HepG2 (cell line): Measurements from ENCODE around the gene TMEM258. TPM values are rescaled to one million over a fixed set of nuclear protein-coding genes. Genes with fewer than 3 reads are reported as not detected.

Experiments
- GMEB1 ChIP-seq: sonication (generic); formaldehyde crosslinking; IDR thresholded peaks from 2 replicates; pipeline ENCODE4 v1.5.1; 2020; ENCODE audit warnings: missing genetic modification reagents, mild to moderate bottlenecking, borderline replicate concordance
- IRF9 ChIP-seq: sonication (generic); formaldehyde crosslinking; IDR thresholded peaks from 2 replicates; pipeline ENCODE4 v1.8.0; 2022; ENCODE audit warnings: missing genetic modification reagents, mild to moderate bottlenecking, borderline replicate concordance
- MAFK ChIP-seq, 2 experiments: IDR thresholded peaks in 1 of 2; conservative IDR thresholded peaks in 1 of 2; 2 replicates each; pipeline ENCODE4 v1.6.1; 2011; ENCODE audit warnings: improper control_type of control experiment in 2 of 2, low read length in 2 of 2
- MYPOP ChIP-seq: sonication (generic); formaldehyde crosslinking; IDR thresholded peaks from 2 replicates; pipeline ENCODE4 v1.8.1; 2023; ENCODE audit warnings: mild to moderate bottlenecking, moderate library complexity, missing genetic modification reagents
- TARDBP ChIP-seq: sonication (generic); formaldehyde crosslinking; IDR thresholded peaks from 2 replicates; pipeline ENCODE4 v1.8.0; 2022; ENCODE audit warnings: mild to moderate bottlenecking, missing genetic modification reagents
- TGIF2 ChIP-seq: IDR thresholded peaks from 2 replicates; pipeline ENCODE4 v1.6.1; 2016; ENCODE audit warnings: control low read depth, missing compliant biosample characterization
- TMF1 ChIP-seq: sonication (generic); formaldehyde crosslinking; IDR thresholded peaks from 2 replicates; pipeline ENCODE4 v1.8.1; 2022; ENCODE audit warnings: low read depth, missing genetic modification reagents
- TRAFD1 ChIP-seq: sonication (generic); formaldehyde crosslinking; IDR thresholded peaks from 2 replicates; pipeline ENCODE4 v1.5.1; 2020; ENCODE audit warnings: missing genetic modification reagents, mild to moderate bottlenecking, borderline replicate concordance
- ZBTB2 ChIP-seq: sonication (generic); formaldehyde crosslinking; IDR thresholded peaks from 2 replicates; pipeline ENCODE4 v1.8.0; 2022; ENCODE audit warnings: low read depth, missing genetic modification reagents
- ZNF256 ChIP-seq: sonication (generic); formaldehyde crosslinking; conservative IDR thresholded peaks from 2 replicates; pipeline ENCODE4 v1.4.0; 2020; ENCODE audit warnings: missing genetic modification reagents
- ZNF430 ChIP-seq: sonication (generic); formaldehyde crosslinking; IDR thresholded peaks from 2 replicates; pipeline ENCODE4 v1.9.0; 2021; ENCODE audit warnings: mild to moderate bottlenecking, missing genetic modification reagents
- ZNF687 ChIP-seq: sonication (generic); formaldehyde crosslinking; IDR thresholded peaks from 2 replicates; pipeline ENCODE4 v1.5.1; 2020; ENCODE audit warnings: mild to moderate bottlenecking, missing genetic modification reagents, moderate library complexity
- ZNF740 ChIP-seq: sonication (generic); formaldehyde crosslinking; IDR thresholded peaks from 2 replicates; pipeline ENCODE4 v1.4.0; 2020; ENCODE audit warnings: missing genetic modification reagents
- ZNF75D ChIP-seq: sonication (generic); formaldehyde crosslinking; IDR thresholded peaks from 2 replicates; pipeline ENCODE4 v1.8.1; 2023; ENCODE audit warnings: missing genetic modification reagents, mild to moderate bottlenecking, borderline replicate concordance
- ZSCAN20 ChIP-seq: sonication (generic); formaldehyde crosslinking; IDR thresholded peaks from 2 replicates; pipeline ENCODE4 v1.4.0; 2020; ENCODE audit warnings: missing genetic modification reagents, mild to moderate bottlenecking, borderline replicate concordance
- polyA plus RNA-seq, 8 experiments: library from polyadenylated mRNA; depleted of rRNA in 3 of 8; stranded (reverse) in 7 of 8; unstranded in 1 of 8; fragments of >200 nt; fragmentation: Illumina TruSeq in 4 of 8; extraction: Trizol in 4 of 8; gene quantifications; 2 replicates each; pipeline versions ENCODE4 v1.2.1 to v1.2.3, GENCODE V29; 2011 to 2016; ENCODE audit warnings: low read depth in 4 of 8, missing spikeins in 1 of 8, mixed read lengths in 1 of 8; ENCODE audit not compliant: insufficient read depth in 1 of 8
- total RNA-seq, 5 experiments: library from RNA; depleted of rRNA; stranded (reverse); fragments of >200 nt; fragmentation: Illumina TruSeq; extraction: Trizol; gene quantifications; 2 replicates each; pipeline ENCODE4 v1.2.3, GENCODE V29; 2016; ENCODE audit warnings: low read depth in 1 of 5

The TMEM258 gene
- total and polyA plus RNA-seq, 2 of the 13 experiments (the other 11 are each of a cell fraction or from before 2014, with no cell fraction given): 175 to 424 TPM

GRCh38 chr11:61827571-61828378 is 35.4 kb upstream of the TMEM258 start, which contains the start of gene FADS2 (continued):
- no peak for TF ChIP-seq MYPOP
- peak; percentile 55; the same call in 1 of the 2 replicates for TF ChIP-seq ZBTB2 (CRISPR knock-in tag)
- TF ChIP-seq IRF9 (CRISPR knock-in tag): peak; percentile 44; the same call in 1 of the 2 replicates
- TF ChIP-seq ZSCAN20 (CRISPR knock-in tag): 0 out of 2 replicates have a peak, but pooled peaks have one; percentile 41
- TF ChIP-seq TRAFD1 (CRISPR knock-in tag): no peak
- TF ChIP-seq ZNF256 (CRISPR knock-in tag): no peak
- TF ChIP-seq ZNF687 (CRISPR knock-in tag): peak; percentile 84
- TF ChIP-seq ZNF740 (CRISPR knock-in tag): no peak
- TF ChIP-seq TGIF2 (CRISPR knock-in tag): no peak; the same call in 1 of the 2 replicates
- peak; percentile 63; the same call in 1 of the 2 replicates for TF ChIP-seq TMF1 (CRISPR knock-in tag)
- 0 out of 2 replicates have a peak, but pooled peaks have one; percentile 57 for TF ChIP-seq ZNF75D (CRISPR knock-in tag)
- TF ChIP-seq GMEB1 (CRISPR knock-in tag): 0 out of 2 replicates have a peak, but pooled peaks have one; percentile 31
- TF ChIP-seq TARDBP: 0 out of 2 replicates have a peak, but pooled peaks have one; percentile 45
- 0 out of 2 replicates have a peak, but pooled peaks have one; percentile 61 for TF ChIP-seq ZNF430
- TF ChIP-seq MAFK (conservative IDR thresholded peaks at IDR 0.05 in 1 of 2, IDR thresholded peaks at IDR 0.05 in 1 of 2; ENCODE audit: low read length in 2 of 2): no peak
